DND-41 (cell line): ENCODE results near the gene DQX1.

ENCODE experiments used
- ATAC-seq: fragments of 200-7000 bp; cut with Tn5 transposase; 3 replicates; pipeline ENCODE4 v1.9.1; 2021; ENCODE audit warnings: low read depth; ENCODE audit not compliant: insufficient read depth
- DNase-seq: peaks from one replicate; pipeline ENCODE4 v3.0.0-alpha.2; 2020
- H2AFZ ChIP-seq: 2 replicates; pipeline ENCODE4 v1.6.0; 2012; ENCODE audit warnings: low read depth, low read length
- H3K27ac ChIP-seq: 2 replicates; pipeline ENCODE4 v1.5.1; 2012; ENCODE audit warnings: low read length, inconsistent platforms
- H3K27me3 ChIP-seq: fragments of 200-600 bp; sonication (generic); 2 replicates; pipeline ENCODE4 v1.6.0; 2012; ENCODE audit warnings: low read length, mild to moderate bottlenecking, inconsistent platforms; ENCODE audit not compliant: insufficient read depth, poor library complexity
- H3K36me3 ChIP-seq: 2 replicates; pipeline ENCODE4 v1.5.1; 2012; ENCODE audit warnings: low read length, inconsistent platforms; ENCODE audit not compliant: insufficient read depth
- H3K4me1 ChIP-seq: 2 replicates; pipeline ENCODE4 v1.5.1; 2012; ENCODE audit warnings: mild to moderate bottlenecking, low read length; ENCODE audit not compliant: insufficient read depth
- H3K4me2 ChIP-seq: 2 replicates; pipeline ENCODE4 v1.6.0; 2012; ENCODE audit warnings: mild to moderate bottlenecking, moderate library complexity, low read length, inconsistent platforms; ENCODE audit not compliant: insufficient read depth
- H3K4me3 ChIP-seq, 2 experiments: fragments of 200-600 bp in 1 of 2; shearing (Covaris generic) in 1 of 2; 2 replicates each; pipeline ENCODE4 v1.5.1; 2012 to 2016; ENCODE audit warnings: inconsistent platforms in 2 of 2, low read length in 2 of 2, mild to moderate bottlenecking in 2 of 2, low read depth in 1 of 2, moderate library complexity in 1 of 2
- H3K79me2 ChIP-seq: 2 replicates; pipeline ENCODE4 v1.6.0; 2012; ENCODE audit warnings: low read length, inconsistent platforms; ENCODE audit not compliant: insufficient read depth
- H3K9ac ChIP-seq: 2 replicates; pipeline ENCODE4 v1.6.0; 2012; ENCODE audit warnings: low read depth, mild to moderate bottlenecking, inconsistent platforms, low read length, moderate library complexity
- H3K9me3 ChIP-seq: 2 replicates; pipeline ENCODE4 v1.5.1; 2012; ENCODE audit warnings: low read length, moderate library complexity, mild to moderate bottlenecking, inconsistent platforms; ENCODE audit not compliant: insufficient read depth, severe bottlenecking
- H4K20me1 ChIP-seq: 2 replicates; pipeline ENCODE4 v1.6.0; 2012; ENCODE audit warnings: low read length; ENCODE audit not compliant: insufficient read depth
- CTCF ChIP-seq: IDR thresholded peaks from 2 replicates; pipeline ENCODE4 v1.5.1; 2012; ENCODE audit warnings: borderline replicate concordance, low read length, moderate library complexity, mild to moderate bottlenecking; ENCODE audit not compliant: poor library complexity, severe bottlenecking; ENCODE audit errors: extremely low read depth
- EZH2 ChIP-seq: IDR thresholded peaks from 3 replicates; pipeline ENCODE4 v1.6.1; 2012; ENCODE audit warnings: borderline replicate concordance, low read depth, mild to moderate bottlenecking, moderate library complexity, low read length, inconsistent platforms; ENCODE audit not compliant: severe bottlenecking

The DQX1 gene

DNA sequence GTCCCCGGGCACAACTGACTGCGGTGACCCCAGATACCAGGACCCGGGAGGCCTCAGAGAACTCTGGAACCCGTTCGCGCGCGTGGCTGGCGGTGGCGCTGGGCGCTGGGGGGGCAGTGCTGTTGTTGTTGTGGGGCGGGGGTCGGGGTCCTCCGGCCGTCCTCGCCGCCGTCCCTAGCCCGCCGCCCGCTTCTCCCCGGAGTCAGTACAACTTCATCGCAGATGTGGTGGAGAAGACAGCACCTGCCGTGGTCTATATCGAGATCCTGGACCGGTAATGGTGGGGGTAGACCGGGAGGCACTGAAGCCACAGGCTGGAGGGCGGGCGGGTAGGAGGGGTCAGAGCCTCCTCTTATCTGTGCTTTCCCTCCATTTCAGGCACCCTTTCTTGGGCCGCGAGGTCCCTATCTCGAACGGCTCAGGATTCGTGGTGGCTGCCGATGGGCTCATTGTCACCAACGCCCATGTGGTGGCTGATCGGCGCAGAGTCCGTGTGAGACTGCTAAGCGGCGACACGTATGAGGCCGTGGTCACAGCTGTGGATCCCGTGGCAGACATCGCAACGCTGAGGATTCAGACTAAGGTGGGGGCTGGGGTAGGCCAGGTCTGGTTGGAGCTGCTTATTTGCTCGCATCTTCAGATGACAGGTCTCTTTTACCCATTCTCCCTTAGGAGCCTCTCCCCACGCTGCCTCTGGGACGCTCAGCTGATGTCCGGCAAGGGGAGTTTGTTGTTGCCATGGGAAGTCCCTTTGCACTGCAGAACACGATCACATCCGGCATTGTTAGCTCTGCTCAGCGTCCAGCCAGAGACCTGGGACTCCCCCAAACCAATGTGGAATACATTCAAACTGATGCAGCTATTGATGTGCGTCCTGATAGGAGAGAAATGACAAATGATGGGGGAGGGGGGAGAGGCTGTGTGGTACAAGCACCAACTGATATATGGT is 4.5 kb upstream of the DQX1 start:
- Histone ChIP-seq H3K27ac (peak overlapping the region; percentile 91), H3K4me1 (peaks cover 38% of the 10 kb centered on the region), H2AFZ (peak overlapping the region; percentile 79), H3K4me3 (peak overlapping the region; percentile 36 to 67), H3K36me3 (peaks cover 68% of the 10 kb centered on the region), H4K20me1 (peaks cover 15% of the 10 kb centered on the region; the same call in 1 of the 2 replicates), H3K9ac (peak overlapping the region; percentile 75), H3K9me3 (no peaks in the 10 kb centered on the region), H3K79me2 (peaks cover 38% of the 10 kb centered on the region), H3K4me2 (peak overlapping the region; percentile 87), H3K27me3 (no peaks in the 10 kb centered on the region)
- DNase-seq = peak; percentile 58
- no peak for TF ChIP-seq EZH2
- no peak for TF ChIP-seq CTCF
- ATAC-seq = peak; percentile 22

DNA sequence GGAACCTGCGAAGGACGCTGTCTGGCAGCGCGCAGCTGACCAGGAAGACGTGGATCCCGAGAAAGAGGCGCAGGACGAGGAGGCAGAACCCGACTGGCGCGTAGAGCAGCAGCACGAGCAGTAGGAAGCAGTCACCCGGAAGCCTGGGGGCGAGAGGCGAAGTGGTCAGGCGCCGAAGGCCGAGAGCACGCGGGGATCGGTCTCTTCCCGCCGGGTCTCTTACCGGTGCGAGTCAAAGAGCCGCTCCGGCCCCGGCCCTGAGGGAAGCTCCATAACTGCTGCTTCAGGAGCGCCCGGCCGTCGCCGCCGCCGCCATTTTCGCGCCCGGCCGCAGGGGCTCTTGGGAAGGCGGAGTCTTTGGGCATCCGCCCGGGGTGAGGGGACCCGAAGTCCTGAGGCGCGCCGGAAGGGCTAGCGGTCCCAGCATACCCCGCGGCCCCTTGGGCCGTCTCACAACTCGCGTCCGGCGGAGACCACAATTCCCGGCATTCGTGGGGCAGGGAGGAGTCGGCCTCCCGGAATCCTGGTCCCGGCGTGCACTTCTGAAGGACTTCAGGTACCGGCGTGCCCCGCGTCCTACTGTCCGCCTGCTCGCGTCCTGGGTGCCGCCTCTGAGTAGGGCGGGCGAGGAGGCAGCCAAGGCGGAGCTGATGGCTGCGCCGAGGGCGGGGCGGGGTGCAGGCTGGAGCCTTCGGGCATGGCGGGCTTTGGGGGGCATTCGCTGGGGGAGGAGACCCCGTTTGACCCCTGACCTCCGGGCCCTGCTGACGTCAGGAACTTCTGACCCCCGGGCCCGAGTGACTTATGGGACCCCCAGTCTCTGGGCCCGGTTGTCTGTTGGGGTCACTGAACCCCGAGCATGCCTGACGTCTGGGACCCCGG is 3.6 kb upstream of the DQX1 start, which contains the start of the genes AUP1 and HTRA2:
AUP1 (minus strand) TSS at position 350 of the 882 bp plus-strand sequence; CDS start at position 273, 77 bp downstream.
HTRA2 (plus strand) TSS at position 577 of the 882 bp plus-strand sequence; CDS start at position 651, 74 bp downstream.
- Histone ChIP-seq H3K9me3 (no peaks in the 10 kb centered on the region), H3K36me3 (peaks cover 68% of the 10 kb centered on the region), H3K4me1 (peaks cover 38% of the 10 kb centered on the region), H3K9ac (peak within 1 kb of the TSS; percentile 75), H3K79me2 (peaks cover 38% of the 10 kb centered on the region), H4K20me1 (peaks cover 15% of the 10 kb centered on the region; the same call in 1 of the 2 replicates), H3K27ac (peak within 1 kb of the TSS; percentile 91), H2AFZ (peak within 1 kb of the TSS; percentile 79), H3K4me3 (peak within 1 kb of the TSS; percentile 36 to 67), H3K4me2 (peak within 1 kb of the TSS; percentile 87), H3K27me3 (no peaks in the 10 kb centered on the region)
- TF ChIP-seq EZH2 = no peak
- peak; percentile 1 for TF ChIP-seq CTCF
- ATAC-seq = peak; percentile 90
- DNase-seq = peak; percentile 94

- H3K27me3 ChIP-seq = no peaks in the 10 kb centered on the region
- no peaks in the 10 kb centered on the region for H3K9me3 ChIP-seq
- peak overlapping the region; percentile 36 to 67 for H3K4me3 ChIP-seq
- TF ChIP-seq EZH2 = no peak
- TF ChIP-seq CTCF = peak; percentile 13
- H3K36me3 ChIP-seq = peaks cover 68% of the 10 kb centered on the region
- DNase-seq (no peak), ATAC-seq (peak; percentile 7)
- peak overlapping the region; percentile 87 for H3K4me2 ChIP-seq
- H3K4me1 ChIP-seq = peaks cover 38% of the 10 kb centered on the region
- H4K20me1 ChIP-seq = peaks cover 15% of the 10 kb centered on the region; the same call in 1 of the 2 replicates
- peaks cover 38% of the 10 kb centered on the region for H3K79me2 ChIP-seq
- peak overlapping the region; percentile 91 for H3K27ac ChIP-seq
- H2AFZ ChIP-seq = peak overlapping the region; percentile 79
- peak overlapping the region; percentile 75 for H3K9ac ChIP-seq
These were observed 2.7 kb upstream of the DQX1 start for GRCh38 chr2:74528600-74529356.
